ENCODE data around the gene TXNDC15.

Gene TXNDC15

GRCh38 chr5:134920848-134921575 lies 46.8 kb downstream of the TXNDC15 start:
- peak in 1 of 3 experiments; percentile 68 for DNase-seq

- no peak for DNase-seq
Observed at GRCh38 chr5:134932508-134932907, 58.3 kb downstream of the TXNDC15 start.

- DNase-seq = no peak
Observed at GRCh38 chr5:134934202-134934601, 60.0 kb downstream of the TXNDC15 start.

- no peak for DNase-seq
Observed at GRCh38 chr5:134935711-134936602, 61.8 kb downstream of the TXNDC15 start.

GRCh38 chr5:134937526-134937925 lies 63.4 kb downstream of the TXNDC15 start:
- no peak for DNase-seq

GRCh38 chr5:134938030-134938429 lies 63.9 kb downstream of the TXNDC15 start:
- no peak for DNase-seq

- DNase-seq = no peak
Observed at GRCh38 chr5:134939500-134939899, 65.3 kb downstream of the TXNDC15 start.

- no peak for DNase-seq
Observed at GRCh38 chr5:134943547-134943946, 69.4 kb downstream of the TXNDC15 start.

- DNase-seq = no peak
Observed at GRCh38 chr5:134944630-134945029, 70.5 kb downstream of the TXNDC15 start.

- no peak for DNase-seq
Observed at GRCh38 chr5:134945041-134945440, 70.9 kb downstream of the TXNDC15 start.

GRCh38 chr5:134948911-134949310 lies 74.7 kb downstream of the TXNDC15 start:
- no peak for DNase-seq

- no peak for DNase-seq
Observed at GRCh38 chr5:134949316-134949715, 75.1 kb downstream of the TXNDC15 start.
